ENCODE measurements around the gene LRRN3.

DNA sequence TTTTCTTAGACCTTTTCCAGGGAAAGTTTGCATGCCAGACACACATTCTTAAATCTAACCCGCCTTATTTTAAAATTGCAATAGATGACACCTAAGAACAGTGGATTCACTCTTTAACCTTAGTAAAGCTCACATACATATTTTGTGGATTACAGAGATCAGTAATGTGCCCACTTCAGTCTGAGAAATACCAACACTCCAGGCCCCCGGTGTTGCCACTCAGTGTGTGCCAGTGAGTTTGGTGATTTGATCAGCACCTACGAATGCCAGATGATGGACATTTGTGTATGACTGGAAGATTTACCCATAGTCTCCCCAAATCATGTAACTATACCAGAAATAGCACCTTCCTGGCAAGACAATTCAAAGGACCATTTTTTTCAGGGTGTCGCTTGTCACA lies 2.6 kb downstream of the LRRN3 start:
- no peak for TF ChIP-seq CTCF (conservative IDR thresholded peaks at IDR 0.05 in 1 of 2, IDR thresholded peaks at IDR 0.05 in 1 of 2; ENCODE audit: low read depth in 1 of 2, low read length in 2 of 2)
- TF ChIP-seq EZH2 (IDR thresholded peaks at IDR 0.05; ENCODE audit: low read length, missing control alignments): no peak

Data from fibroblast of lung (primary cell).